ENCODE data around the gene DDI2. TPM values are rescaled to one million over a fixed set of nuclear protein-coding genes. Genes with fewer than 3 reads are reported as not detected.

The DDI2 gene
- total RNA-seq, 2 experiments from 2014 or later, result 33.7 to 34.9 TPM

- Mint-ChIP-seq H3K4me1 (ENCODE audit: low read depth) (no peaks in the 10 kb centered on the region), H3K4me3 (no peak overlapping the region), H3K27ac (no peak overlapping the region), H3K36me3 (ENCODE audit: low read depth) (peaks cover 44% of the 10 kb centered on the region), H3K9me3 (no peaks in the 10 kb centered on the region), H3K27me3 (no peaks in the 10 kb centered on the region)
- ATAC-seq (no peak), DNase-seq (no peak)
- ChIA-PET POLR2A (interaction anchor here (2.0 kb wide), 1 partner anchor 9 kb away, joined by 8 read pairs; no protein-coding TSS in a partner anchor), CTCF (no interaction called here)
- TF ChIP-seq CTCF (IDR thresholded peaks at IDR 0.05), result no peak
- intact Hi-C loops (cut with micrococcal nuclease), result no loop called here
Observed at GRCh38 chr1:15656464-15656863, 39.2 kb downstream of the DDI2 start.

DNA sequence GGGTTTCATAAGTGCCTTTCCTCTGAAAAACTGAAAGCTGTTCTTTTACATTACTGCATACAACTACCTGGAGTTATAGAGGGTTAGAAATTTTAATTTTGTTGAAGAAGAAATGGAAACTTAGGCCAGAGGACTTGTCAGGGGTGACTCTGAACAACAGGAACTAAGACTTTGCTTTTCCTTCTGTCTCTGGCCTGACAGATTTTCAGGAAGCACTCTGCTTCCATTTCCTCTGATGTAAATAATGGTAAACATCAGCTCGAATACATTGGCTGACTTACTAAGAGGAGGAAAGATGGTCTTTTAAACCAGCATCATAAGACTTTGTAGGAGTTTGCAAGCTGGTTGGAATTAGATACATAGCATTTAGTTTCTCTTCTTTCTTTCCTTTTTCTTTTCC lies 39.8 kb downstream of the DDI2 start:
- ATAC-seq (no peak), DNase-seq (no peak)
- POLR2A ChIA-PET, result interaction anchor here (2.0 kb wide), 1 partner anchor 9 kb away, joined by 8 read pairs; no protein-coding TSS in a partner anchor
- H3K27ac Mint-ChIP-seq, result no peak overlapping the region
- peaks cover 40% of the 10 kb centered on the region for H3K36me3 Mint-ChIP-seq (ENCODE audit: low read depth)
- no peak for TF ChIP-seq CTCF (IDR thresholded peaks at IDR 0.05)
- no peaks in the 10 kb centered on the region for H3K9me3 Mint-ChIP-seq
- H3K27me3 Mint-ChIP-seq, result no peaks in the 10 kb centered on the region
- H3K4me3 Mint-ChIP-seq, result no peak overlapping the region
- intact Hi-C loops (cut with micrococcal nuclease), result no loop called here
- CTCF ChIA-PET, result no interaction called here
- no peaks in the 10 kb centered on the region for H3K4me1 Mint-ChIP-seq (ENCODE audit: low read depth)

GRCh38 chr1:15660151-15660550 lies 42.9 kb downstream of the DDI2 start:
- TF ChIP-seq CTCF (IDR thresholded peaks at IDR 0.05), result no peak
- CTCF ChIA-PET, result no interaction called here
- POLR2A ChIA-PET, result no interaction called here
- Mint-ChIP-seq H3K4me1 (ENCODE audit: low read depth) (no peaks in the 10 kb centered on the region), H3K4me3 (no peak overlapping the region), H3K27ac (no peak overlapping the region), H3K27me3 (no peaks in the 10 kb centered on the region), H3K36me3 (ENCODE audit: low read depth) (peaks cover 38% of the 10 kb centered on the region), H3K9me3 (no peaks in the 10 kb centered on the region)
- no peak for DNase-seq
- intact Hi-C loops (cut with micrococcal nuclease), result no loop called here
- ATAC-seq, result no peak

GRCh38 chr1:15662477-15662876 lies 45.2 kb downstream of the DDI2 start:
- DNase-seq, result no peak
- H3K27me3 Mint-ChIP-seq, result no peaks in the 10 kb centered on the region
- CTCF ChIA-PET, result interaction anchor here (0.7 to 1.1 kb wide), 2 partner anchors 9 to 10 kb away, joined by 3 to 4 read pairs; no protein-coding TSS in a partner anchor
- no peak overlapping the region for H3K27ac Mint-ChIP-seq
- no peak overlapping the region for H3K4me3 Mint-ChIP-seq
- intact Hi-C loops (cut with micrococcal nuclease), result no loop called here
- no peaks in the 10 kb centered on the region for H3K9me3 Mint-ChIP-seq
- H3K4me1 Mint-ChIP-seq (ENCODE audit: low read depth), result no peaks in the 10 kb centered on the region
- H3K36me3 Mint-ChIP-seq (ENCODE audit: low read depth), result peaks cover 30% of the 10 kb centered on the region
- no peak for TF ChIP-seq CTCF (IDR thresholded peaks at IDR 0.05)
- no peak for ATAC-seq
- POLR2A ChIA-PET, result no interaction called here

- Mint-ChIP-seq H3K36me3 (ENCODE audit: low read depth) (peaks cover 32% of the 10 kb centered on the region), H3K27me3 (no peaks in the 10 kb centered on the region), H3K4me1 (ENCODE audit: low read depth) (no peaks in the 10 kb centered on the region), H3K9me3 (no peaks in the 10 kb centered on the region), H3K4me3 (no peak overlapping the region), H3K27ac (no peak overlapping the region)
- no peak for TF ChIP-seq CTCF (IDR thresholded peaks at IDR 0.05)
- ChIA-PET POLR2A (interaction anchor here (0.6 to 2.5 kb wide), 4 partner anchors 16 to 55 kb away, joined by 3 to 9 read pairs (median 5); no protein-coding TSS in a partner anchor), CTCF (interaction anchor here (0.9 to 1.1 kb wide), 4 partner anchors 8 to 128 kb away, joined by 3 to 4 read pairs (median 3); no protein-coding TSS in a partner anchor)
- intact Hi-C loops (cut with micrococcal nuclease), result no loop called here
- ATAC-seq (no peak), DNase-seq (no peak)
Observed at GRCh38 chr1:15663925-15664324, 46.7 kb downstream of the DDI2 start.

Measured in activated CD8-positive, alpha-beta T cell treated with anti-CD3 and anti-CD28 coated beads for 36 hours (primary cell).